Body of pancreas (tissue), 4 donors: ENCODE measurements around the gene H6PD. TPM values are rescaled to one million over a fixed set of nuclear protein-coding genes. Genes with fewer than 3 reads are reported as not detected.

Experiments used
- ATAC-seq: fragments of 150-250 bp; one replicate; pipeline ENCODE4 v1.9.1; 2016
- DNase-seq, 4 donors: peaks; one replicate each; pipeline ENCODE4 v3.0.0-alpha.2; 2019
- H3K27ac ChIP-seq, 4 donors: fragments of 200-600 bp; sonication (generic); 1 replicate in 3 of 4; 2 replicates in 1 of 4; pipeline versions ENCODE4 v1.5.1 to v1.6.1; 2016 to 2019; ENCODE audit warnings: mild to moderate bottlenecking in 1 of 4, mixed read lengths in 1 of 4, moderate library complexity in 1 of 4
- H3K27me3 ChIP-seq, 2 donors: fragments of 200-600 bp; sonication (generic); one replicate each; pipeline ENCODE4 v1.6.0; 2016; ENCODE audit warnings: mild to moderate bottlenecking in 1 of 2
- H3K36me3 ChIP-seq, 2 donors: fragments of 200-600 bp; sonication (generic); replicated peaks in 1 of 2; 2 replicates each; pipeline ENCODE4 v1.5.1; 2016; ENCODE audit warnings: low read depth in 2 of 2; ENCODE audit not compliant: insufficient read depth in 1 of 2
- H3K4me1 ChIP-seq: fragments of 200-600 bp; sonication (generic); one replicate; pipeline ENCODE4 v1.6.0; 2016
- H3K4me3 ChIP-seq, 2 donors: fragments of 200-600 bp; sonication (generic); 1 replicate in 1 of 2; 2 replicates in 1 of 2; pipeline ENCODE4 v1.5.1; 2016 to 2019
- H3K9me3 ChIP-seq, 3 donors: fragments of 200-600 bp; sonication (generic); 1 replicate in 2 of 3; 2 replicates in 1 of 3; pipeline ENCODE4 v1.5.1; 2016
- CTCF ChIP-seq, 7 experiments: fragments of 450-650 bp in 4 of 7; fragments of 200-600 bp in 3 of 7; sonication (generic) in 3 of 7; IDR thresholded peaks; one replicate each; pipeline ENCODE4 v1.5.1; 2016 to 2019; ENCODE audit warnings: antibody characterized with exemption in 7 of 7
- POLR2A ChIP-seq, 3 donors: fragments of 450-650 bp; IDR thresholded peaks; one replicate each; pipeline ENCODE4 v1.6.1; 2016; ENCODE audit warnings: antibody characterized with exemption in 3 of 3, mild to moderate bottlenecking in 2 of 3
- WGBS, 2 donors: methylation state at CpG; one replicate each; pipeline ENCODE4 v1.1.5; 2017; 5-methylcytosine and 5-hydroxymethylcytosine counted together
- intact Hi-C: fragments of 100-400 bp; cut with DNase I; formaldehyde crosslinking; loops from one replicate; pipeline ENCODE4 v1.15.1; 2023
- total RNA-seq, 2 donors: library from RNA; depleted of rRNA; stranded (reverse); fragments of >200 nt; gene quantifications; one replicate each; pipeline ENCODE4 v1.1.0, GENCODE V29; 2016

H6PD gene
- total RNA-seq, 2 donors from 2014 or later: 24.1 to 35.6 TPM

- Histone ChIP-seq H3K36me3 (no peaks in the 10 kb centered on the region), H3K27ac (peak overlapping the region; percentile 51 to 94 (median 81)), H3K27me3 (no peaks in the 10 kb centered on the region), H3K9me3 (no peaks in the 10 kb centered on the region), H3K4me3 (no peak overlapping the region), H3K4me1 (peaks cover 41% of the 10 kb centered on the region)
- peak; percentile 20 for ATAC-seq
- intact Hi-C loops: no loop called here
- WGBS, 2 donors: 51 to 71% methylated on average over 10 to 20 of the region's 20 CpGs
- TF ChIP-seq POLR2A (IDR thresholded peaks at IDR 0.05): peak in 1 of 3 donors; percentile 40
- TF ChIP-seq CTCF (IDR thresholded peaks at IDR 0.05): no peak
- peak; percentile 65 to 86 (median 74) for DNase-seq
Observed at GRCh38 chr1:9233241-9233941, 1.2 kb upstream of the H6PD start.

GRCh38 chr1:9233942-9234222 is 692 bp upstream of the H6PD start:
- no peak for DNase-seq
- Histone ChIP-seq H3K4me1 (peaks cover 46% of the 10 kb centered on the region), H3K27ac (peak overlapping the region; percentile 55 to 96 (median 94)), H3K4me3 (no peak overlapping the region), H3K36me3 (no peaks in the 10 kb centered on the region), H3K9me3 (no peaks in the 10 kb centered on the region), H3K27me3 (no peaks in the 10 kb centered on the region)
- ATAC-seq: no peak
- intact Hi-C loops: no loop called here
- WGBS, 2 donors: 34 to 52% methylated on average over 3 of the region's 3 CpGs
- TF ChIP-seq POLR2A (IDR thresholded peaks at IDR 0.05): no peak
- TF ChIP-seq CTCF (IDR thresholded peaks at IDR 0.05): no peak

- TF ChIP-seq CTCF (IDR thresholded peaks at IDR 0.05): no peak
- TF ChIP-seq POLR2A (IDR thresholded peaks at IDR 0.05): peak in 2 of 3 donors; percentile 54 to 65
- ATAC-seq: no peak
- WGBS, 2 donors: 0 to 3% methylated on average over 5 to 28 of the region's 28 CpGs
- H3K36me3 ChIP-seq: no peaks in the 10 kb centered on the region
- no peaks in the 10 kb centered on the region for H3K27me3 ChIP-seq
- peak overlapping the region; percentile 92 to 96 (median 94) for H3K27ac ChIP-seq
- intact Hi-C loops: no loop called here
- DNase-seq: peak in 3 of 4 donors; percentile 50 to 62 (median 53)
- H3K4me1 ChIP-seq: peaks cover 58% of the 10 kb centered on the region
- H3K4me3 ChIP-seq: peak overlapping the region; percentile 21 to 43
- no peaks in the 10 kb centered on the region for H3K9me3 ChIP-seq
Observed at GRCh38 chr1:9235096-9235459, 504 bp downstream of the H6PD start.

- WGBS, 2 donors: 74 to 76% methylated on average over 10 of the region's 10 CpGs
- no peak for DNase-seq
- peak overlapping the region in 3 of 4 donors; percentile 93 to 96 (median 94) for H3K27ac ChIP-seq
Observed at GRCh38 chr1:9235560-9235959, 986 bp downstream of the H6PD start.

More at GRCh38 chr1:9235560-9235959, 986 bp downstream of the H6PD start:
- Histone ChIP-seq H3K27me3 (no peaks in the 10 kb centered on the region), H3K4me1 (peaks cover 63% of the 10 kb centered on the region), H3K36me3 (no peaks in the 10 kb centered on the region), H3K9me3 (no peaks in the 10 kb centered on the region), H3K4me3 (peak overlapping the region in 1 of 2 donors; percentile 21)
- ATAC-seq: no peak
- TF ChIP-seq CTCF (IDR thresholded peaks at IDR 0.05) (no peak), POLR2A (IDR thresholded peaks at IDR 0.05) (no peak)
- intact Hi-C loops: no loop called here
